GF-D8 (cell line): Measurements from ENCODE around the gene SLC50A1.
A peak's percentile ranks its signal among the peaks of the same experiment; 100 is the strongest.

Experiments
- DNase-seq: peaks from one replicate; lab custom pipeline; 2025; lab: John Stamatoyannopoulos, UW

The SLC50A1 gene

GRCh38 chr1:155184835-155185782, 49.5 kb downstream of the SLC50A1 start:
- DNase-seq = peak; percentile 17

GRCh38 chr1:155185783-155186066, 50.1 kb downstream of the SLC50A1 start:
- DNase-seq = no peak

GRCh38 chr1:155186067-155186793, 50.6 kb downstream of the SLC50A1 start:
- no peak for DNase-seq

GRCh38 chr1:155186794-155187455, 51.3 kb downstream of the SLC50A1 start:
- no peak for DNase-seq

- no peak for DNase-seq
These were observed 51.8 kb downstream of the SLC50A1 start for GRCh38 chr1:155187456-155187891.

- DNase-seq = no peak
These were observed 52.6 kb downstream of the SLC50A1 start for GRCh38 chr1:155188268-155188667.
